Breast epithelium (tissue), 3 donors: ENCODE results near the gene LYST.

Experiments
- CTCF ChIP-seq, 3 donors: fragments of 450-650 bp; IDR thresholded peaks; one replicate each; pipeline ENCODE4 v1.5.1; 2016 to 2017; ENCODE audit warnings: antibody characterized with exemption in 3 of 3, mild to moderate bottlenecking in 3 of 3, moderate library complexity in 3 of 3
- POLR2A ChIP-seq: fragments of 450-650 bp; IDR thresholded peaks from one replicate; pipeline ENCODE4 v1.6.1; 2016; ENCODE audit warnings: antibody characterized with exemption, mild to moderate bottlenecking, moderate library complexity
- POLR2AphosphoS5 ChIP-seq, 3 donors: sonication (generic); formaldehyde crosslinking; IDR thresholded peaks; one replicate each; pipeline ENCODE4 v1.6.1; 2017; ENCODE audit warnings: antibody characterized with exemption in 3 of 3

- no peak for TF ChIP-seq CTCF (IDR thresholded peaks at IDR 0.05)
- no peak for TF ChIP-seq POLR2A
- TF ChIP-seq POLR2AphosphoS5 (IDR thresholded peaks at IDR 0.05): no peak
Measured at GRCh38 chr1:235802573-235803346, 63.9 kb downstream of the LYST start.
